Urothelium cell line (cell line): ENCODE data around the gene NAA20.
"Not testable (repeated sequence)": the region's sequence is repeated elsewhere in the genome, so short reads cannot be mapped to it uniquely, and the experiment has no call there.

Experiments
- DNase-seq: peaks from one replicate; pipeline ENCODE4 v3.0.0; 2011; ENCODE audit warnings: low spot score, mixed read lengths
- FAIRE-seq: peaks from 2 replicates; lab custom pipeline; 2011; peaks lifted over from hg19 to GRCh38; lab: Jason Lieb, UNC

NAA20 gene

GRCh38 chr20:19990850-19991249 is 26.3 kb upstream of the NAA20 start:
- DNase-seq (no peak), FAIRE-seq (no peak)

- FAIRE-seq, result no peak
Measured at GRCh38 chr20:19991308-19991707, 25.9 kb upstream of the NAA20 start.

GRCh38 chr20:19991854-19992253 is 25.3 kb upstream of the NAA20 start:
- FAIRE-seq, result no peak
- no peak for DNase-seq

More at GRCh38 chr20:19991308-19991707, 25.9 kb upstream of the NAA20 start:
- DNase-seq, result no peak

GRCh38 chr20:19992996-19993908 is 23.9 kb upstream of the NAA20 start:
- peak; percentile 82 for DNase-seq
- FAIRE-seq, result no peak

- no peak for FAIRE-seq
- DNase-seq, result peak; percentile 67
Measured at GRCh38 chr20:19993958-19994669, 23.0 kb upstream of the NAA20 start.

GRCh38 chr20:19995220-19995863 is 21.8 kb upstream of the NAA20 start:
- DNase-seq (peak; percentile 36), FAIRE-seq (no peak)

- FAIRE-seq (no peak), DNase-seq (no peak)
Measured at GRCh38 chr20:19996222-19996621, 20.9 kb upstream of the NAA20 start.

- DNase-seq (no peak), FAIRE-seq (no peak)
Measured at GRCh38 chr20:19996917-19997316, 20.2 kb upstream of the NAA20 start.

GRCh38 chr20:19998990-19999705 is 18.0 kb upstream of the NAA20 start:
- FAIRE-seq (no peak), DNase-seq (no peak)

GRCh38 chr20:20000211-20000968 is 16.8 kb upstream of the NAA20 start:
- DNase-seq, result no peak
- FAIRE-seq, result no peak

- FAIRE-seq, result no peak
Measured at GRCh38 chr20:20002101-20002998, 14.8 kb upstream of the NAA20 start.

GRCh38 chr20:20003031-20003954 is 13.9 kb upstream of the NAA20 start:
- DNase-seq (no peak), FAIRE-seq (no peak)

More at GRCh38 chr20:20002101-20002998, 14.8 kb upstream of the NAA20 start:
- DNase-seq, result no peak

- not testable (repeated sequence) for DNase-seq, FAIRE-seq
Measured at GRCh38 chr20:20003955-20004322, 13.2 kb upstream of the NAA20 start.

- DNase-seq (no peak), FAIRE-seq (no peak)
Measured at GRCh38 chr20:20005342-20005741, 11.8 kb upstream of the NAA20 start.

- DNase-seq (no peak), FAIRE-seq (no peak)
Measured at GRCh38 chr20:20009784-20010253, 7.3 kb upstream of the NAA20 start.

- FAIRE-seq, result no peak
Measured at GRCh38 chr20:20010639-20011500, 6.3 kb upstream of the NAA20 start.

GRCh38 chr20:20012541-20012940 is 4.6 kb upstream of the NAA20 start:
- DNase-seq, result no peak
- no peak for FAIRE-seq

More at GRCh38 chr20:20010639-20011500, 6.3 kb upstream of the NAA20 start:
- DNase-seq, result no peak
